HG03442 (cell line): ENCODE results near the gene GNE.
"Not testable (repeated sequence)": the region's sequence is repeated elsewhere in the genome, so short reads cannot be mapped to it uniquely, and the experiment has no call there.

Experiments
- ATAC-seq: cut with Tn5 transposase; IDR thresholded peaks from one replicate; pipeline ENCODE4 v1.9.1; 2021; ENCODE audit warnings: mild to moderate bottlenecking, moderate library complexity; ENCODE audit not compliant: unreplicated experiment

The GNE gene

DNA sequence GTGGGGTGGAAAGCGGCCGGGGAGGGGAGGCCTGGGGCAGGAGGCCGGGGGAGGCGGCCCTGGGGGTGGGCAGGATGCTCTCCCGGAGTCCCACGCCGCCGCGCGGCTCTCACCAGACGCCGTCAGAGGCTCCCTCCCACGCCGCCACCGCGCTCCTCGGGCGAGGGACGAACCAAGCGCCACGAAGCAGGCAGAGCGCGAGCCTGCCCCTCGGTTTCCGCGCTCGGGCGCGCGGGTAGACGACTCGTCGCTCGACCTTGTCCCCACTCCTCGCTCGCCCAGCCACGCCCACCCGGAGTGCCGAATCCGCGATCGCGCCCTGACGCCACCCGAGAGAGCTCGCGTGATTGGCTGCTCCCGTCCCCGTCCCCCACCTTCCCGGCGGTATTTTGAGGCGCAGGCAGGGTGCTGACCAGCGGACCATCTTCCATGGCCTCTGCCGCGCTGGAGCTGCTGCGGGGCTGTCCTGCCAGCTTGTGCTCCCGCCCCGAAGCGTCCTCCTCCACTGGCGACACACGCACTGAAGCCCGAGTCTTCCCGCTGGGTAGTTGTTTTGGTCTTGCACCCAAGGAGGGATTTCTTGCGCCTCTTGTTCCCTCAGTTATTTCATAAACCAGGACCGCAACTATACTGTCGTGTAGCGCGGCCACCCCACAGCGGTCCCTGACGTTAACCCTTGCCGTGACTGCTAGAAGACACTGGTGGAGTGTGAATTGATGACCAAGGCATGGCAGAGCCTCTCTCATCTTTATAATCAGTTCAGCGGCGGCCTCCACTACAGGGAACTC, at the start of gene GNE:
TSS of gene GNE (minus strand) at position 241 of the 788 bp plus-strand sequence. CDS start 9,093 bp downstream, outside the sequence.
- peak; percentile 88 for ATAC-seq

DNA sequence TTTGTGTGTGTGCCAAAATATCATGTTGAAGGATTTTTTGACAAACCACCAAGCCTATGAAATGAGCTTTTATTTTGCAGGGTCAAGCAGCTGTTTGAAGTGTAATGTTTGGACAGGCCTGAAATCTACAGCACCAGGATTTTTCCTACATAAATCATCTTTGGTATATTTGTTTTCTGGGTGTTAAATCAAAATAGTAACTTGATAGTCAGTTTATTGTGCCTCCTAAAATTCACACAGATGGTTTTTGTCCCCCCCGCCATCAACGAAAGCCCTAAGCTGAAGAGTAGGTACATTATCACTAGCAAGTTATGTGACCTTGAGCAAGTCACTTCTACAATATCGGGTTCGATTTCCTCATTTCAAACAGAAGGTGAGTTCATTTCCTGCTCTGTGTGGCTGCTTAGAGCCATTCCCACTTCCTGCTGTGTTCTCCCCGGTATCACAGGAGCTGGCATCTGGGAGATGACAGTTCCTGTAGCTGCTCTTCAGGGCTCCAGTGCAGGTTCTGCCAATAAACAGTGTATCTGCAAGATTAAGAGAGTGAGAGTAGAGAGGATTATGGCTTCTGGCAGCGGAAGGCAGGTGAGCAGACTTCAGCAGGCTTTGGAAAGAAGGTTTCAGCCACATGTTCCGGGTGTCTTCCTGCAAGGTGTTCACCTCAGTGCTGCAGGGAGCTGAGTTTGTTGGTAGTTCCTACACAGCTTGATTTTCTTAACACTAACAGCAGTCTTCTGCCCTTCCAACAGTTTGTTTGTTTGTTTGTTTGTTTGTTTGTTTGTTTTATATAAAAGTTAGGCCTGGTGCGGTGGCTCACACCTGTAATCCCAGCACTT, 48.4 kb upstream of the GNE start:
- ATAC-seq: no peak

DNA sequence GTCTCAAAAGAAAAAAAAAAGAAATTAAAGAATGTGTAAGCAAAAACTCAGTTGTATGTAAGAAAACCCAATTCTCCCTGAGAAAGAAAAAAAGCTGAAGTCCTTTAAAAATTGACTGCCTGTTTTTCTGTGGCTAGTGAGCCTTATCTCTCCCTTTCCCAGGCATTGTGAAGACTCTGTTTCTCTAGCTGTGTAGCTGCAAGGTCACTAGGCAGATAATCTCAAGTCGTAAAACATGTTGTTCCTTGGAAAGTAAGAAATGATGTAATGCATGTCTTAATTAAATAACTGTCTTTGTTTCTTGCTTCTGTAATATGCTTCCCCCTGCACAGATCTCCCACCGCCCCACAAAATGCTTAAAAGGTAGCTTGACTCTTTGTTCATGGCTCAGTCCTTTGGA, 46.1 kb upstream of the GNE start:
- not testable (repeated sequence) for ATAC-seq

DNA sequence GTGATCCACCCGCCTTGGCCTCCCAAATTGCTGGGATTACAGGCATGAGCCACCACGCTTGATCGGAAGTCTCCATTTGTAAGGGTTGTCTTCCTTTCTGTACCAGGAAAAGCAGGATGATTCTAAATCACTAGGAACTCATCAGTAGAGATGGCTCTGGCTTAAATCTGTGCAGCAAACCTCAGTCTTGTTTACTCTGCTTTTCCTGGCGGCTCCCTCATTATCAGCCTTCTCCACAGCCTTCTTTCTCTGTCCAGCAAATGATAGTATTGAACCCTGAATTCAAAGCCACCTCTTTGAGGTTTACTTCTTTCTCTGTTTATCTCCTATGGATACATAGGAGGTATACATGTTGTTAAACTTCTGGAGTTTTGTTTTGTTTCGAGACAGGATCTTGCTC, 43.0 kb upstream of the GNE start:
- ATAC-seq: no peak

GRCh38 chr9:36298566-36298965, 40.3 kb upstream of the GNE start:
- ATAC-seq: no peak

DNA sequence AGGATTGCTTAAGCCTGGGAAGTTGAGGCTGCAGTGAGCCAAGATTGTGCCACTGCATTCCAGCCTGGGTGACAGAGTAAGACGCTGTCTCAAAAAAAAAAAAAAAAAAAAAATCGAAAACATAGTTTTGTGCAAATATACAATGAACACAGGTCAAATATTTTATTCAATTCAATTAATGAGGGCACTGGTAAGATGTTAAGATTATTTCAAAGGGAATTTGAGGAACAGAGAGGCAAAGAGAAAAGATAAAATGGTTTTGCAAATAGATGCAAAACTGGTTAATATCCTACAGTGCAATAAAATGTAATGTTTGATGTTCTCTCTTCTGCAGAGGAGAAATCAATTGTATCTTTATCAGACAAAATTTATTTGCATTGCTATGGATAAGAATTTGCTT, 39.5 kb upstream of the GNE start:
- no peak for ATAC-seq

- ATAC-seq: not testable (repeated sequence)
These were observed 36.7 kb upstream of the GNE start for GRCh38 chr9:36294996-36295395.

DNA sequence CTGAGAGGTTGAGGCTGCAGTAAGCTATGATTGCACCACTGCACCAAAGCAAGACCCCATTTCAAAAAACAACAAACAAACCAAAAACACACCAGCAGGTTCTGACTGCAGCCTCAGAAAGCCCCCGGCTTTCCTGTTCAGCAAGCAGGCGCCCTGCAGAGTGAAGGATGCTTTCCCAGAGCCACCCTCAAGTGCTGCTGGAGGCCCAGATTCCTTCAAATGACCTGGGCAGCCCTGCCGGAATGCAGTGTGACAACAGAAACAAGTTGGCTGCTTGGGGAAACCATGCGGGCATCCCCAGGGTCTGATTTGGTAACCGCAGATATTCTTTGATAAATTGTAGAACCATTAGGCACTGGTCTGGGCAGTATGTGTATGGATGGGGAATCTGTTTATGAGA, 35.7 kb upstream of the GNE start:
- ATAC-seq: no peak

- no peak for ATAC-seq
These were observed 34.9 kb upstream of the GNE start for GRCh38 chr9:36293171-36293570.

- no peak for ATAC-seq
These were observed 34.4 kb upstream of the GNE start for GRCh38 chr9:36292641-36293040.

GRCh38 chr9:36290996-36291395, 32.7 kb upstream of the GNE start:
- no peak for ATAC-seq

DNA sequence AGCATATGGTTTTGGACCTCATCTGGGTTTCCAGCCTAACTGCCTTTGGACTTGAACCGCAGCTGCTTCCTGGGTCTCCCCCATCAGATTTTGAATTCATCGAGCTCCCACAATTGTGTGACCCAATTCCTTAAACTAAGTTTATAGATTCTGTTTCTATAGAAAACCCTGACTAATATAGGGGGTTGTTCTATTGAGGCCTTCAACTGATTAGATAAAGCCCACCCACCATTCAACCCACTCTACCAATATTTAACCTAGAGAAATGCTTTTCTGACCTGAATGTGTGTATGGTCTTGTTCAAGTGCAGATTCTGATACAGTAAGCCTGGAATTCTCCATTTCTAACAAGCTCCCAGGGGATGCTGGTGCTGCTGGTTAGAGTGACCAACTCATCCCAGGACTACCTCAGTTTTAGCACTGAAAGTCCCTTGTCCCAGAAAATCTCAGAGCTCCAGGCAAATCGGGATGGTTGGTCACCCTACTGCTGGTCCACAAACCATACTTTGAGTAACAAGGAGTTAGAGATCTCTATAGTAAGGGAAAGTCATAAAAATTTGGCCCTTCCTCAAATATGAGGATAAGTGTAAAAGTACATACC, 31.7 kb upstream of the GNE start:
- ATAC-seq: no peak

DNA sequence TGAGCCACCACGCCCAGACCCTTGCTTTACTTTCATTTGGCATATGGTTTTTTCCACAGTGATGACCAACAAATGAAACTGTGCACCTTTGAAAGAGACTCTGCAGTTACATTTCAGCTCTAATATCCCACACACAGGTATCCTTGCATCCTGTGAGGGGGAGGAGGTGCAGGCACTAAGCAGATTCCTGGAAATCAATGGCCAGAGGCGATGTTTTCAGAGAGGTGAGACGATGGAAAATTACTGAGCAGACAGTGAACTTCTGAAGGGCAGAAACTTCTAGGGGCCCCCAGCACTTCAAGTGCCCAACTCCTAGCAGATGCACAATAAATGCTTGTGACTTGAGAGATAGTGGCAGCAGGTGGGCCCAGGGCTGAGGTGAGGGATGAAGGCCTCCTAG, 29.8 kb upstream of the GNE start:
- ATAC-seq: no peak

DNA sequence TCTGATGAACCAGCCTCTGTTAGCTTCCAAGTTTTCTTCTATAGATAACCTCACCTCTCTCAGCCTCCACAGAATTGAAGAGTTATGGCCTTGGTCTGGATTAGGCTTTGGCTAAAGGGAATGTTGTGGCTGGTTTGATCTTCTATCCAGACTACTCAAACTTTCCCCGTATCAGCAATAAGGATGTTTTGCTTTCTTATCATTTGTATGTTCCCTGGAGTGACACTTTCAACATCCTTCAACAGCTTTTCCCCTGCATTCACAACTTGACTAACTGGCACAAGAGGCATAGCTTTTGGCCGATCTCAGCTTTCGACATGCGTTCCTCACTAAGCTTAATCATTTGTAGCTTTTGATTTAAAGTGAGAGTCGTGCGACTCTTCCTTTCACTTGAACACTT, 28.1 kb upstream of the GNE start:
- ATAC-seq: no peak

DNA sequence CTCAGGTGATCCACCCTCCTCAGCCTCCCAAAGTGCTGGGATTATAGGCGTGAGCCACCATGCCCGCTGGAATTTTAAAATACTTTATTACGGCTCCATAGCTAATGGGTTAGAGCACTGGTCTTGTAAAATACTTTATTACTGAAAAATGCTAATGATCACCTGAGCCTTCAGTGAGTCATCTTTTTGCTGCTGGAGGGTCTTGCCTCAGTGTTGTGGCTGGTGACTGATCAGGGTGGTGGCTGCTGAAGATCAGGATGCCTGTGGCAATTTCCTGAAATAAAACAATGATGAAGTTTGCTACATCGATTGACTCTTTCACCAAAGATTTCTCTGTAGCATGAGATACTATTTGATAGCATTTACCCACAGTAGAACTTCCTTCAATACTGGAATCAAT, 26.0 kb upstream of the GNE start:
- no peak for ATAC-seq

- no peak for ATAC-seq
These were observed 24.0 kb upstream of the GNE start for GRCh38 chr9:36282275-36282674.

DNA sequence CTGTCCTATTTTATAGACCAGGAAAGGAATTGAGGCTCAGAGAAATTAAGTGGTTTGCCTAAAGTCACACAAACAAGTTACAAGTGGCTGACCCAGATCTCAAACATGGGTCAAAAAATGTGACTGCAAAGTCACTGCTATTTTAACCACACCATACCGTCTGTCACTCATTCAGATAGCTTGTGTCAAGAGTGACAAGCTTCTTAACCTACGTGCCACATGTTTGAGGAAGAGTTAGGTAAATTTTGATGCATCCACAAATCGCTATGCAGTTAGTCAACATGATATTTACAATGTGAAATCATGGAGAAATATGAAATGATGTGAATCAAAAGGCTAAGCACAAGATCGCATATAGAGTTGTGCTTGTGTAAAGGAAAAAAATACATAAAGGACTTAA, 22.7 kb upstream of the GNE start:
- no peak for ATAC-seq

GRCh38 chr9:36278243-36278642, 20.0 kb upstream of the GNE start:
- ATAC-seq: no peak

DNA sequence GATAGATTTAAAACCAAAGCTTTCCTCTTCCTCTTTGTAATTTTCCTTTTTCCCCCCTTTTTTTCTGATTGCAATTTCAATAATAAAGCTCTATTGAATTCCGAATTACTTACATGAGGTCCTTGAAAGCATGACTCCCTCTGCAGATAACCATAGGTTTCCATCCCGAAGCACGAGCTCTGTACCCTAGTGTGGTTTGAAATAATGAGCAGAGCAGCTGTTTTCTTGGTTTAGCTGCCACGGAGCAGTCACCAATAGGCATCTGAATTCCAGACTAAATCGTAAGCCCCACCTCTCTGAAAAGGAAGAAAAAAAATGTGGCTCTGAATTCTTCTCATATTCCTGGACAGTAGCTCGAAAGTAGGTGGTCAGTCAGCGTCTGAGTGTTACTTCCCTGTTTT, 18.5 kb upstream of the GNE start:
- no peak for ATAC-seq

DNA sequence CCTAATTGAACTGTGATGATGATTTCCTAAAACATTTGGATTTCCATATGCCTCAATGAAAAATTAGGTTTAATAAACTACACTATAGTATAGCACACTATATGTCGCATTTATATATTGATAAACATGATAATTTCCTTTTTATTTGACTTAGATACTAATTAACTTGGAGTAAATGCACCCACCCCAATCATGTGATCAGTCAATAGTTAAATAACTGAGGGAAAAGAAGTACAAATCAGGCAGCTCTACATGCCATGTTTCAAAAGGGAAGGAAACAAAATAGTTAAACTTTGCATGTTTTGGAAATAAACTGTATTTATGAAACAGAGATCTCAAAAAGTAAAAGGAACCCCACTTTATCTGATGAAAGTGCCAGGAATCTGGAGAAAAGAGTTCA, 18.0 kb upstream of the GNE start:
- ATAC-seq: no peak

- ATAC-seq: no peak
These were observed 16.8 kb upstream of the GNE start for GRCh38 chr9:36275060-36275459.

GRCh38 chr9:36273354-36273753, 15.1 kb upstream of the GNE start:
- not testable (repeated sequence) for ATAC-seq
